ENCODE data around the gene MS4A6E. TPM values are rescaled to one million over a fixed set of nuclear protein-coding genes. Genes with fewer than 3 reads are reported as not detected.
"Not testable (repeated sequence)": the region's sequence is repeated elsewhere in the genome, so short reads cannot be mapped to it uniquely, and the experiment has no call there.

The MS4A6E gene, protein sequence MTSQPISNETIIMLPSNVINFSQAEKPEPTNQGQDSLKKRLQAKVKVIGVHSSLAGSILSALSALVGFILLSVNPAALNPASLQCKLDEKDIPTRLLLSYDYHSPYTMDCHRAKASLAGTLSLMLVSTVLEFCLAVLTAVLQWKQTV
- total RNA-seq (not detected), polyA plus RNA-seq (not detected)
- long read RNA-seq, donor 1: 0 reads
- long read RNA-seq, donor 2: 0 reads

DNA sequence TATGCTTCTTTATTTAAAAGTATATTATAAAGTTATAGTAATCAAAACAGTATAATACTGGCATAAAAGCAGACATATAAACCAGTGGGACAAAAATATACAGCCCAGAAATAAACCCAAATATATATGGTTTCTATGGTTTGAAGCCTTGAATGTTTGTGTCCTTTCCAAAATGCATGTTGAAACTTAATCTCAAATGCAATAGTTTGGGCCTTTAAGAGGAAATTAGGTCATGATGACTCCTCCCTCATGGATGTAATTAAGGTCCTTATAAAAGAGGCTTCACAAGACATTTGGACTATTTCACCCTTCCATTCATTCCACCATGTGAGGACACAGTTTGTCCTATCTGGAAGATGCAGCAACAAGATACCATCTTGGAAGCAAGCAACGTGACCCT is at the start of gene MS4A6E:
TSS of gene MS4A6E (plus strand) at position 301 of the 400 bp plus-strand sequence. CDS start 7,641 bp downstream, outside the sequence.
- ATAC-seq (no peak), DNase-seq (no peak)
- Histone ChIP-seq H3K27ac (no peak within 1 kb of the TSS), H3K4me1 (no peaks in the 10 kb centered on the region), H3K36me3 (ENCODE audit: insufficient read depth in 1 of 2, low read depth in 1 of 2) (no peaks in the 10 kb centered on the region), H3K27me3 (ENCODE audit: insufficient read depth in 3 of 3, low read length in 2 of 3) (no peaks in the 10 kb centered on the region), H3K4me3 (no peak within 1 kb of the TSS), H3K9me3 (no peaks in the 10 kb centered on the region)
- 0 to 70% (median 41%) methylated on average over 1 of the region's 1 CpG for WGBS, 3 donors
- TF ChIP-seq, protein P1, sequence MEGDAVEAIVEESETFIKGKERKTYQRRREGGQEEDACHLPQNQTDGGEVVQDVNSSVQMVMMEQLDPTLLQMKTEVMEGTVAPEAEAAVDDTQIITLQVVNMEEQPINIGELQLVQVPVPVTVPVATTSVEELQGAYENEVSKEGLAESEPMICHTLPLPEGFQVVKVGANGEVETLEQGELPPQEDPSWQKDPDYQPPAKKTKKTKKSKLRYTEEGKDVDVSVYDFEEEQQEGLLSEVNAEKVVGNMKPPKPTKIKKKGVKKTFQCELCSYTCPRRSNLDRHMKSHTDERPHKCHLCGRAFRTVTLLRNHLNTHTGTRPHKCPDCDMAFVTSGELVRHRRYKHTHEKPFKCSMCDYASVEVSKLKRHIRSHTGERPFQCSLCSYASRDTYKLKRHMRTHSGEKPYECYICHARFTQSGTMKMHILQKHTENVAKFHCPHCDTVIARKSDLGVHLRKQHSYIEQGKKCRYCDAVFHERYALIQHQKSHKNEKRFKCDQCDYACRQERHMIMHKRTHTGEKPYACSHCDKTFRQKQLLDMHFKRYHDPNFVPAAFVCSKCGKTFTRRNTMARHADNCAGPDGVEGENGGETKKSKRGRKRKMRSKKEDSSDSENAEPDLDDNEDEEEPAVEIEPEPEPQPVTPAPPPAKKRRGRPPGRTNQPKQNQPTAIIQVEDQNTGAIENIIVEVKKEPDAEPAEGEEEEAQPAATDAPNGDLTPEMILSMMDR (IDR thresholded peaks at IDR 0.05): no peak
- intact Hi-C loops (cut with DNase I): no loop called here

DNA sequence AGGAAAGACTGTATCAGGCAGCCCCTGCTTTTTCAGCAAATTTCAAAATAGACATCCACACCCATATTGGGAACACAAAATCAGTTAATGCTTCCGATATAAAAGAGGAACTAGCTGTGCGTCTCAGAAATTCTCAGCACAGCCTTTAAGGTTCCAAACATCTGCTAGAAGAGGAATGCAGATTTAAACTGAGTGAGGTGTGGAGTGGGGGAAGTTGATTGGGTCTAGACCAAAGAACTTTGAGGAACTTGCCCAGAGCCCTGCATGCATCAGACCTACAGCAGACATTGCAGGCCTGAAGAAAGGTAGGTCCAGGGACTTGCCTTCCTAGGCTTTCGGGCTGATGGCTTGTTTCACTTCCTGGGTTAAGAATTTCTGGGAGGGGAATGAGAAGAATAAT is 46.6 kb upstream of the MS4A6E start, which contains the start of gene MS4A4A:
TSS of gene MS4A4A (plus strand) at position 255 of the 400 bp plus-strand sequence. CDS start at position 265, 10 bp downstream.
- intact Hi-C loops (cut with DNase I): no loop called here
- H3K4me1 ChIP-seq: no peaks in the 10 kb centered on the region
- TF ChIP-seq, protein P1 (IDR thresholded peaks at IDR 0.05): no peak
- H3K4me3 ChIP-seq: peak within 1 kb of the TSS; percentile 45
- ATAC-seq (no peak), DNase-seq (no peak)
- no peak within 1 kb of the TSS for H3K27ac ChIP-seq
- no peaks in the 10 kb centered on the region for H3K36me3 ChIP-seq (ENCODE audit: insufficient read depth in 1 of 2, low read depth in 1 of 2)
- H3K27me3 ChIP-seq (ENCODE audit: insufficient read depth in 3 of 3, low read length in 2 of 3): no peaks in the 10 kb centered on the region
- no peaks in the 10 kb centered on the region for H3K9me3 ChIP-seq
- WGBS, 3 donors: 81 to 87% (median 84%) methylated on average over 3 of the region's 3 CpGs

DNA sequence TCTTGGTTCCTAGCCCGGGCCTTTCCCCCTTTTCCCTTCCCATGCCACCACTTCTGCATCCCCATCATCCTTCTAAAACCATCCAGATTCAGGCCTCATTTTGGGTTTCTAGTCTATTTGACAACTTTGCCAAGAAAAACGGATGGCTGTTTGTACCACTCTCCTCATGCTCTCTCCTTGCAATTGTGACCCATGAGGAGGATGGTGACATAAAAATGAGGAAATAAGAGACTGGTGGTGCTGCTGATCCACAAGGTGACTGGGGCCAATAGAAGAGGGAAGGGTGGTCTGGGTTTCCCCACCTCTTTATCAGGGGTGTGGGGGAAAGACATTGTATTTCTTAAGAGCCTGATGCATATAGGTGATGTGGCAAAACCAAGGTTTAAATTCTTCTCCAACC is 45.6 kb upstream of the MS4A6E start:
- 29 to 37% (median 35%) methylated on average over 2 of the region's 2 CpGs for whole genome bisulfite sequencing, 3 donors
- intact Hi-C loops (cut with DNase I): no loop called here
- Histone ChIP-seq H3K27ac (no peak overlapping the region), H3K4me3 (peak overlapping the region; percentile 45), H3K4me1 (no peaks in the 10 kb centered on the region), H3K9me3 (no peaks in the 10 kb centered on the region), H3K27me3 (ENCODE audit: insufficient read depth in 3 of 3, low read length in 2 of 3) (no peaks in the 10 kb centered on the region), H3K36me3 (ENCODE audit: insufficient read depth in 1 of 2, low read depth in 1 of 2) (no peaks in the 10 kb centered on the region)
- TF ChIP-seq, protein P1 (IDR thresholded peaks at IDR 0.05): no peak
- no peak for ATAC-seq
- no peak for DNase-seq

DNA sequence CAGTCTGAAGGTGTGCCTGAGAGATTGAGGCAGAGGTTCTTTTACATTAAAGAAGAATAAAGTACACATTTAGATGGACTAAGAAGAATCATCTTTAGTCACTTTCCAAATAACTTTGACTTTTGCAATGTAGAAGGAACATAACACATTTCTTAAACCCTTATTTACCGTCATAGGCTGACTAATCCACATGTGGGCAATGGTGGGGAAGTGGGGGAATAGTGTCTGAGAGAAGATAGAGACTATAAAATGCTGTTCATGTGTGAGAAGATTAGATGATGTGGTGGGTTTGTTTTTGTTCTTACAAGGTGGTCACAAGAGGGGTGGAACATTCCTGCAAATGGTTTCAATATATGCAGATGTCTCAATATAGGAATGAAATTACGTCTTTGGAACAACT is 44.8 kb upstream of the MS4A6E start:
- no peaks in the 10 kb centered on the region for H3K4me1 ChIP-seq
- intact Hi-C loops (cut with DNase I): no loop called here
- no peak overlapping the region for H3K27ac ChIP-seq
- H3K4me3 ChIP-seq: peak overlapping the region; percentile 36
- ATAC-seq: no peak
- no peak for DNase-seq
- 70 to 81% (median 78%) methylated on average over 2 of the region's 2 CpGs for WGBS, 3 donors
- TF ChIP-seq, protein P1 (IDR thresholded peaks at IDR 0.05): no peak
- no peaks in the 10 kb centered on the region for H3K27me3 ChIP-seq (ENCODE audit: insufficient read depth in 3 of 3, low read length in 2 of 3)
- no peaks in the 10 kb centered on the region for H3K36me3 ChIP-seq (ENCODE audit: insufficient read depth in 1 of 2, low read depth in 1 of 2)
- H3K9me3 ChIP-seq: no peaks in the 10 kb centered on the region

DNA sequence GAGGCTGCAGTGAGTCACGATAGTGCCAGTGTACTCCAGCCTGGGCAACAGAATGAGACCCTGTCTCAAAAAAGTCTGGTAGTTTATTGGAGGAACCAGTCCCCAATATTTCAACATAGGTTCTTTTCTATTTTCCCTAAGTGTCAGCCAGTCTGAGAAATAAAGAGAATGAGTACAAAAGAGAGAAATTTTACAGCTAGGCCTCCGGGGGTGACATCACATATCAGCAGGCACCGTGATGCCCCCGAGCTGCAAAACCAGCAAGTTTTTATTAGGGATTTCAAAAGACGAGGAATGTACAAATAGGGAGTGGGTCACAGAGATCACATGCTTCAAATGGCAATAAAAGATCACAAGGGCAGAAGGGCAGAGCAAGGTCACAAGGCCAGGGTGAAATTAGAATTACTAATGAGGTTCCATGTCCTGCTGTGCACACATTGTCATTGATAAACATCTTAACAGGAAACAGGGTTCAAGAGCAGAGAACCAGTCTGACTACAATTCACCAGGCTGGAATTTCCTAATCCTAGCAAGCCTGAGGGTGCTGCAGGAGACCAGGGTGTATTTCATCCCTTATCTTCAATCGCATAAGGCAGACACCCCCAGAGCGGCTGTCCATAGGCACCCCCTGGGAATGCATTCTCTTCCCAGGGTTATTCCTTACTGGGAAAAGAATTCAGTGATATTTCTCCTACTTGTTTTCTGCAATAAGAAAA is 41.5 kb upstream of the MS4A6E start:
- H3K9me3 ChIP-seq; intact Hi-C loops (cut with DNase I); H3K4me1 ChIP-seq; DNase-seq; ATAC-seq; H3K4me3 ChIP-seq; H3K27me3 ChIP-seq (ENCODE audit: insufficient read depth in 3 of 3, low read length in 2 of 3); H3K27ac ChIP-seq; H3K36me3 ChIP-seq (ENCODE audit: insufficient read depth in 1 of 2, low read depth in 1 of 2): not testable (repeated sequence)
- WGBS, 3 donors: 31 to 44% (median 37%) methylated on average over 7 of the region's 7 CpGs

All from psoas muscle (tissue), 8 donors.